NCI-H187 (cell line): ENCODE measurements around the gene DOCK3.

Experiments used
- DNase-seq, 2 experiments: peaks; one replicate each; lab custom pipeline; 2025; lab: John Stamatoyannopoulos, UW

The DOCK3 gene

DNA sequence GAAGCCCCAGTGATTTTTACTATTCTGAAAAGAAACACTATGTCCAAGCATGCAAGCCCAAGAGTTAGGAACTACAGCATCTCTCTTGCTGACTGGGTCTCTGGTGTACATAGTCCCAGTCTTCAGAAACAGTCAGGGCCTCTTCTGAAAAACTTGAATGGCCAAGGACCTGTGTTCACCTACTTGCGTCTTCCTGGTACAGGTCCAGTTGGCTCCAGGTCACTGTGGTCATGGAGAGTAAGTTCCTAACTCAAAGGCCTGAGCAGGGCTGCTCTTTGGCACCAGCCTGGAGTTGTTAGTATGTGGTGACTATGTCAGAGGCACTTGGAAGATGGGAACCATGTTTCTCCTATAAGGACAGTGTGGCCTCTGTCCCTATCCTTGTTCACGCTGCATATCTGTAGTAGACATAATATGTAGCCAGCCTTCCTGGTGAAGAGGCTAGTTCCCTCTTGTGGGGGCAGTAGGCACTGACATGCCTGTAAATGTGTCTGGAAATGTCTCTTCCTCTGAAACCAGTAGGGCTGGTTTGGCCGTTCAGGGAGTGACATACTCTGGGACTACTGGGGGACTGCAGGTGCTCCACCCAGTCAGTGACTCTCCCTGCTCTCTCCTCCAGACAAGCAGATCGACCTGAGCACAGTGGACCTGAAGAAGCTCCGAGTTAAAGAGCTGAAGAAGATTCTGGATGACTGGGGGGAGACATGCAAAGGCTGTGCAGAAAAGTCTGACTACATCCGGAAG is 713.7 kb downstream of the DOCK3 start:
- DNase-seq: no peak

DNA sequence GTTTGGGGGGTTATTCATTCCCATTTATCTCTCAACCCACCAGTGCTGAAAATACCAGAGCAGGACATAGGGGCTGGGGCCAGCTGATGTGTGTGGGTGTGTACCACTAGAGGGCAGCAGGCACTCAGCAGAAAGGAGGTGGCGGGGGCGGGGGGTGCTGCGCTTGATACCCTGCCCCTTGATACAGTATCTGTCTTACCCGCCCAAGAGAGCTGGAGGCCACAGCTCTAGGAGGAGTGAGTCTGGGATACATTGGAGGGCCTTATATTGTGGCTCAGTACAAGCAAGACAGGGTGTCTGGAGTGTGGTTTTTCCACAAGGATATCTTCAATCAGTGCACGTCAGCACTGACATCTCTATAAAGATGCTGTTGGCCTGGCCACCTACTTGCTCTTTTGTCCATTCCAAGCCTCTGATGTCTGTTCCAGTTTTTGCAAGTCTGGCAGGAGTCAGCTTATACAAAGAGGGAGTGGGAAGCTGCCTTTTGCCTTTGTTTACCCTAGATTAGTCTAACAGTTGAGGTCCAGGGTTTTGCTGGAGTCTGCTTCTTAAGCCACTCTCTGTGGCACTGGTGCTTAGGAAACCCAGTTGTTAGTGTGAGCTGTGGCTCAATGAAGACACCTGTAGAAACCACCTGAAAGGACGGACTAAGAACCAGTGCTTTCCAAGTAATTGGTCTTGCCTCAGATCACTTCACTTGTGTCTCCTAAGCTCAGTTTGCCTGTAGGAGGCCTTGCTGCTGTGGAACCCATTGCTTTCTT is 714.9 kb downstream of the DOCK3 start:
- no peak for DNase-seq

DNA sequence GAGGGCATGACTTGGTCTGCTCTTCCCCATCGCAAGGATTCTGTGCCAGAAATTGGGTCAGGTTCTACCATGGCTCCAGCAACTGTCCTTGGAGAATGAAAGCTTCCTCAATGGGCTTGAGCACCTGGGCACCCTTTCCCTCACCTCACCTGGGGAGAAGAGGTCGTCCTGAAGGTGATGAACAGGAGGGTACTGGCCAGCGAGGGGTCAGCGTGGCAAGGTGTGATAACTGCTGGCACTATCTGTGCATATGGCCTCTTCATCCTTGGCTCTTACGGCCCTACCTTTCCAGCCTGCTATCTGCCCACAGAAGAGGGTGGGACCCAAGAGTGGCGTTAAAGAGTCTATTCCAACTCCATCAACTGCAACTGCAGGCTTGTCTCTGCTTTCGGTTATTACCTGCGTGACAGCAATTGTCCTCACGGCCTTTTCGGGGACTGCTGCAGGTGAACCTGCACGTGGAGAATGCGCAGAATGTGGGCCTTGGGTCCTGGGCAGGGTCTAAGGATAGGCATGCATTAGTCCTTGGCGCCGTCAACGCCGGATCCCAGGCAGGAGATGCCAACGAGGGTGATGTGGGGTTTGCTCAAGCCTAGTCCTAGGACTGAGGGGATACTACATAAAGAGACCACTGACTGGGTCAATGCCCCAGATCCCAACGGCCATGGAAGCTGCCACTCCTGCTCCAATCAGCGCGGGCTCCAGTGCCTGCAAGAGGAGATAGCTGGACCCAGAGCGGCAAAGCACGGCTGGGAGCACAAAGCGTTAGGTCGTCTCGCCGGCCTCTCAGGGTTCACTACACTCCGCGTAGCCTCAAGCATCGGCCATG is 715.7 kb downstream of the DOCK3 start:
- no peak for DNase-seq

DNA sequence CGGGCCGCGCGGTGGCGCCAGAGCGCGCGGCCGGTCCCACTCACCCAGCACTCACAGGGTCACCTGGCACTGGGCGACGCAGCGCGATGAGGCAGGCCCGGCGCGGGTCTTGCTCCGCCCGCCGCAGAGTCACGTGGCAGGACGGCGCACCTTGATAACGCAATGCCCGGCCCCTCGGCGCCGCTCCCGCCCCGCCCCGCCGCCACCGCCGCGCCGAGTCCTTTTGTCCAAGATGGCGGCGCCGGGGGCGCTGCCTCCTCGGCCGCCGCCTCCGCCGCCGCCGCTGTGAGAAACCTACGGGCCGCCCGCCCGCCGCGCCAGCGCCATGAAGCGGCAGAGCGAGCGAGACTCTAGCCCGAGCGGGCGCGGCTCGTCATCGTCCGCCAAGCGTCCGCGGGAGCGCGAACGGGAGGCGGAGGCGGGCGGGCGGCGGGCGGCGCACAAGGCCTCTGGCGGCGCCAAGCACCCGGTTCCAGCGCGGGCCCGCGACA is 716.4 kb downstream of the DOCK3 start, which contains the start of gene RBM15B:
Gene RBM15B, plus strand, starts transcription at position 211 of the 491 bp plus-strand sequence. Its CDS starts 115 bp downstream, at position 326.
- peak; percentile 64 to 88 for DNase-seq

DNA sequence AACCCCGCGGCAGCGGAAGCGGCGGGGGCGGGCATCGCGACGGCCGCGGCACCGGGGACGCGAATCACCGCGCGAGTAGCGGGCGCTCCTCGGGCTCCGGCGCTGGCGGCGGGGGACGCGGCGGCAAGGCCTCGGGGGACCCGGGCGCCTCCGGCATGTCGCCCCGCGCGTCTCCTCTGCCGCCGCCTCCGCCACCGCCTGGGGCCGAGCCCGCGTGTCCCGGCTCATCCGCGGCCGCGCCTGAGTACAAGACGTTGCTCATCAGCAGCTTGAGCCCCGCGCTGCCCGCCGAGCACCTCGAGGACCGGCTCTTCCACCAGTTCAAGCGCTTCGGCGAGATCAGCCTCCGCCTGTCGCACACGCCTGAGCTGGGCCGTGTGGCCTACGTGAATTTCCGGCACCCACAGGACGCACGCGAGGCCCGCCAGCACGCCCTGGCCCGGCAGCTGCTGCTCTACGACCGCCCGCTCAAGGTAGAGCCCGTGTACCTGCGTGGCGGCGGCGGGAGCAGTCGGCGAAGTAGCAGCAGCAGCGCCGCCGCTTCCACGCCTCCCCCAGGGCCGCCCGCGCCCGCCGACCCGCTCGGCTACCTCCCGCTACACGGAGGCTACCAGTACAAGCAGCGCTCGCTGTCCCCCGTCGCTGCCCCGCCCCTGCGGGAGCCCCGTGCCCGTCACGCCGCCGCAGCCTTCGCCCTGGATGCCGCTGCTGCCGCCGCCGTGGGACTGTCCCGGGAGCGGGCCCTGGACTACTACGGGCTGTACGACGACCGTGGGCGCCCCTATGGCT is 717.0 kb downstream of the DOCK3 start:
- DNase-seq: no peak

DNA sequence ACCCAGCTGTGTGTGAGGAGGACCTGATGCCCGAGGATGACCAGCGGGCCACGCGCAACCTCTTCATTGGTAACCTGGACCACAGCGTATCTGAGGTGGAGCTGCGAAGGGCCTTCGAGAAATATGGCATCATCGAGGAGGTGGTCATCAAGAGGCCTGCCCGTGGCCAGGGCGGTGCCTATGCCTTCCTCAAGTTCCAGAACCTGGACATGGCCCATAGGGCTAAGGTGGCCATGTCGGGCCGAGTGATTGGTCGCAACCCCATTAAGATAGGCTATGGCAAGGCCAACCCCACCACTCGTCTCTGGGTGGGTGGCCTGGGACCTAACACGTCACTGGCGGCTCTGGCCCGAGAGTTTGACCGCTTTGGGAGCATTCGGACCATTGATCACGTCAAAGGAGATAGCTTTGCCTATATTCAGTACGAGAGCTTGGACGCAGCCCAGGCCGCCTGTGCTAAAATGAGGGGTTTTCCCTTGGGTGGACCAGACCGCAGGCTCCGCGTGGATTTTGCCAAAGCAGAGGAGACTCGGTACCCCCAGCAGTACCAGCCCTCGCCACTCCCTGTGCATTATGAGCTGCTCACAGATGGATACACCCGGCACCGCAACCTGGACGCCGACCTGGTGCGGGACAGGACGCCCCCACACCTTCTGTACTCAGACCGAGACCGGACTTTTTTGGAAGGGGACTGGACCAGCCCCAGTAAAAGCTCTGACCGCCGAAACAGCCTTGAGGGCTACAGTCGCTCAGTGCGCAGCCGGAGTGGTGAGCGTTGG is 717.8 kb downstream of the DOCK3 start:
- DNase-seq: no peak

DNA sequence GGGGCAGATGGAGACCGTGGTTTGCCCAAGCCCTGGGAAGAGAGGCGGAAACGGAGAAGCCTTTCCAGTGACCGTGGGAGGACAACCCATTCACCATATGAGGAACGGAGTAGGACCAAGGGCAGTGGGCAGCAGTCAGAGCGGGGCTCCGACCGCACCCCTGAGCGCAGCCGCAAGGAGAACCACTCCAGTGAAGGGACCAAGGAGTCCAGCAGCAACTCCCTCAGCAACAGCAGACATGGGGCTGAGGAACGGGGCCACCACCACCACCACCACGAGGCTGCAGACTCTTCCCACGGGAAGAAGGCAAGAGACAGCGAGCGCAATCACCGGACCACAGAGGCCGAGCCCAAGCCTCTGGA is 718.4 kb downstream of the DOCK3 start:
- DNase-seq: no peak

DNA sequence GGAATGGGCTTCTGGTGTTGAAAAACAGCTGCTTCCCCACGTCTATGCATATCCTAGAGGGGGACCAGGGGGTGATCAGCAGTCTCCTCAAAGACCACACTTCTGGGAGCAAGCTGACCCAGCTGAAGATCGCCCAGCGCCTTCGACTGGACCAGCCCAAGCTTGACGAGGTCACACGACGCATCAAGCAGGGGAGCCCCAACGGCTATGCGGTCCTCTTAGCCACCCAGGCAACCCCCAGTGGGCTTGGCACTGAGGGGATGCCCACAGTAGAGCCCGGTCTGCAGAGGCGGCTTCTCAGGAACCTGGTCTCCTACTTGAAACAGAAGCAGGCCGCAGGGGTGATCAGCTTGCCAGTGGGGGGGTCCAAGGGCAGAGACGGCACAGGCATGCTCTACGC is 718.8 kb downstream of the DOCK3 start:
- no peak for DNase-seq

DNA sequence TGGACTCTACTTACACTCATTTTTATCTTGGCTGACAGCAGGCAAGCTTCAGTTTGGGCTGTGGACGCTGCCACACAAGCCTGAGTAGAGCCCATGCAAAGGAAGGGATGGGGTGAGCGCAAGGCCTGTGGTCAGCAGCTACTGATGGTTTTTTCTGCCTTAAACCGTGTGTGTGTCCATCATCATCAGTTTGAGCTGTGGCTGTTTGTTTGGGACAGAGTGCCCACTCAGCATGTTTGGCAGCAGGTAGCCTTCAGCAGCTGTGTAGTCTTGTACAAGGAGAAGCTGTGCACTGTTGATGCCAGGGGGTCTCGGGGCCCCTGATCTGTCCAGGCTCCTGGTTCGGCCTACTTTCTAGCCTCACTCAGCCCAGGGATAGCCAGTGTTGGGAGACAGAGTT is 719.8 kb downstream of the DOCK3 start:
- DNase-seq: no peak

DNA sequence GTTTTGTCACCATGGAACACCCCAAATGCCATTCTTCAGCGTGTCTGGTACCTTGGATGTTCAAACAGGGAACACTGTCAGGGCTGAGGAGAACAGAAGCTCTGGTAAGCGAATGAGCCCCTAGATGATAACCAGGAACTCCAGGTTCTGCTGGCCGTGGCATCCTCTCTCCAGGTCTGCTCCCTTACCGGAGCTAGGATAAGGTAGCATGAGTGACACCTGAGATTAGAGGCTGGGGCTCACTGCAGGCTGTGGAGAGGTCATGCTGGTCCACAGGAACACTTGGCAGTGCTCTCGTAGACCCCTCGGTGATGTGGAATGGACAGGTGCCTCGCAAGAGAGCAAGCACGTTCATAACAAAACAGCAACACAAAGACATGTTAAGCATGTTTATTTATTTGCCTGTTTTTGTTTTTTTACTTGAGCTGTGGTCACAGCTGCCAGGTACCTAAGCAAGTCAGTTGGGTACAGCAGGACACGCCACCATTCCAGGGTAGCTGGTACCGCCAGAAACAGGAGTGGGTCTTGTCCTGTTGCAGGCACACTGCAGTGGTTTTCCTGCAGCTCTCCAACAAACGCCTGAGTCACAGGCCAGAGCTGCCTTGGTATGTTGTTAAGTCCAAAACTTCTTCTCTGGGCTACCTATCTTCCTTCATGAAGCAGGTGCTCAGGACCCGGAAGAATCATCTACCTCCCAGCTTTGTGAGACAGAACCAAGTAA is 720.9 kb downstream of the DOCK3 start:
- no peak for DNase-seq

DNA sequence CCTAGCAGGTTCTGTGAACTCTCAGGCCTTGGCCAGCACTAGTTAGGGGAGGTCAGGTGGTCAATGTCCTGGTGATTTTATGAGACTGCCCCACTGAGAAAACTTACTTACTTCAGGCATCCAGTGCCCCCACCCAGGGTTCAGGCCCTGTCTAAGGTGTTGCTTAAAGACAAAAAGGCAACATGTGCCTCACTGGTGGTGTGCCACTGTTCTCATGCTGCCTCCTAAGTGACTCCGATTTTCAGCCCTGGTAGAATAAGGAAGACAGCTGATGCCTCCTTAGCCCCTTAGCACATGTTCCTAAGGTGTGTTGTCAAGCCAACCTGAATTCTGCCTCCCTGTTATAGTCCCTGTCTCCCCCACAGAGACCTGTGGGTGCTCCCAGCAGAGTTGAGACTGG is 721.7 kb downstream of the DOCK3 start:
- no peak for DNase-seq

DNA sequence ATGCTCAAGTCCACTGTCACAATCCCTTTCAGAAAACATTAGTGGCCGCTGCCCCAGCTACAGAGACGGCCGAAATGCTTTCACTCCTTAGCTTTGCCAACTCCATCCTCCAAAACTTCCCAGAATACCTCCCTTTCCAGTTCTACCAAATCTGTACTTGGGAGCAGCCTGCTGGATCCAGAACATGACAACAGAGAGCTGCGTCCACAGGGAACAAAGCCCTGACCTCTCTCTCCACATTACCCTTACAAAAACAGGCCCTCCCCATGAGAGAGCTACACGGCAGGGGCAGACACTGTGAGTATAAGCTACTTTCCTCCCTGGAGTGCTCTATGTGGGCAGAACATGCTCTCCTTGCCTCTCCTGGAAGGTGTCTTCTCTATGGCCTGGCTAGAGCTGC is 722.7 kb downstream of the DOCK3 start:
- DNase-seq: no peak

DNA sequence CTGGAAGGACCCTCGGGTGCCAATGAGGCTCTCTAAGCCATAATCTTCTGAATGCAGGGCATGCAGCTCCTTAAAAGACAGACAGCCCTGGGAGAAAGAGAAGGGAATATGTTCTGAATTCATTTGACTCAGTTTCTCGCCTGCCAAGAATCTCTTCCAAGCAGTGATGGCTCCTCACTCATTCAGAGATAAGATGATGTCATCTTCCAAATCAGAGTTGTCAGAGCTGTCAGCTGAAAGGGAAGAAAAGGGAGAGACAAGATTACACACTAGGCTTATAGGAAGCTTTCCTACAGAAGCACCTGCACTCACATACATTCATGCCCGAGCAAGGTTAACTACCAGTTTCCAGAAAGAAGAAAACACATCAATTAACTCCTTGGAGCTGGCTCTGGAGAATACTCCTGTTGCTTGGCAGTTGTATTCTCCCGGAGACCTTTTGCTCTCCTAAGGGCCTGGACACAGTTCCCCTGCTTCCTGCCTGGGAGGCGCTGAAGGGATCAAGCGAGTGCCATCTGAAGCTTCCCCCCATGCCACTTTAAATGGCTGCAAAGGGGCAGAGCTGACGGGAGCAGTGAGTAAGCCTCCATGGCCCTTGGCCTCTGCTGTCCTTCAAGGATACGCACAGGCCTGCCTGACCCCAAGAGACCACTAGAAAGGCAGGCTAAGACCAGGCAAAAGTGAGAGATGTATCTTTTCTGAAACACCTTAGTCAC is 724.0 kb downstream of the DOCK3 start:
- DNase-seq: no peak

DNA sequence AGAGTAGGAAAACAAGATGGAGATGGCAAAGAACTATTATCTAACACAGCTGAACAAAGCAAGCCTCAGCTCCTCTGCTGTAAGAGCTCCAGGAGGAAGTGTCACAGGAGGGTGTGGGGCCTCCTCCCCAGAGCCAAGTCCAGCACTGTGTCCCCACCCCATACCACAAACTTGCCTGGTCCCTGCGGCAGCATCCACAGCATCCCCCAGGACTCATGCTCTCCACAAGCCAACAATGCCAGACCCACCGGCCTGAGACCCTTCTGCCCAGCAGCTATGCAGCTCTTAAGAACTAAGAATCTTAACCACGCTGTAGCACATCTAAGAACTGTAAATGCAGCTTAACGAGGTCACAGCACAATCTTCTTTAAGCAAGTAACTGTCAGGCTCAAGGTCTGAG is 725.4 kb downstream of the DOCK3 start:
- DNase-seq: no peak

DNA sequence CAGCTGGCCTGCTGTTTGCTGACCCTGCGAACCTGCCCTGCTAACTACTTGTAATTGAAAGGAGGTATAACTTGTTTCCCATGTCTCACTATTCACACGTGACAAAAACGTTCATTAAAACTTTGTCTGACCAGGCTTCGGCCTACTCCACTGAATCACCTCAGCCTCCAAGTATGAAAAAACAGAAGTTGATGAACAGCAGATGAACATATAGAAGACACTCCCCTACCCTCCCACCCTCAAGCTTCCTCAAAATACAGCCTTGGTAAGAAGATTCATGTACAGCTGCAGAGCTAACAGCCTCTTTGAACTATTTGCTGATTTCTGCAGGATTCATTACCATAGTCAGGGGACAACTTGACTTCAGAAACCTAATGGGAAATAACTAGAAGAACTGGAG is 727.0 kb downstream of the DOCK3 start:
- DNase-seq: no peak

DNA sequence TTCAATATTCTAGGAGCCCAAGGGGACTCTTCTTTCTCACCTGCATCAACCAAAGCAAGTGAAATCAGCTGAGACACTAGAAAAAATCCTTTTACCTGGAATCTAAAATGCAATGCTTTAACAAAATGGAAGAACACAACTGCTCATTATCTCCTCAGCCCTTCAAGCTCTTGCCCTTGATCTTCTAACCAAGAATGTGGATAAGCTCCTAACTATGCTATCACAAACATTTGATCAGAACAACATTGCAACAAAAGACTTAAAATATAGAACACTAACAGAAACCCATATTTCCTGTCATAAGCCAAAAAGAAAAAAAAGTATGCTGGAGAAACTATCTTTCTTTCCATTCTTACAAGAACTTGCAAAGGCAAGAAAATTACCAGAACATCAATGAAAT is 728.9 kb downstream of the DOCK3 start:
- DNase-seq: no peak

DNA sequence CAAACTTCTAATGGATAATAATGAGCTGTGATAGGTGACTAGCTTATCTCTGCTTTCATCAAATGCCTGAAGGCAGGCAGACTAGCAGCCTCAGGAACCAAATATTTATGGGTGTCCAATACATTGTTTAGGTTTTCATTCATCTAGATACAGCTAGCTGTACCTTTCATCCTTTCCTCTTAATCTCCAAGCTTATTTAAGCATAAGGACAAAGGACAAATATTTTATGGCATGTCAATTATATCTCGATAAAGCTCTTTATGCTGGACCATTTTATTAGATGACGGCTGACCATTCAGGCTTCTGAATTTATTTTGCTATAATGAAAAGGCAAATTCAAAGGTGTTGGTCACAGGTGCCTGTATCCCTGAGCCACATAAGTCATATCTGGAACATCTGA is 733.3 kb downstream of the DOCK3 start:
- no peak for DNase-seq

DNA sequence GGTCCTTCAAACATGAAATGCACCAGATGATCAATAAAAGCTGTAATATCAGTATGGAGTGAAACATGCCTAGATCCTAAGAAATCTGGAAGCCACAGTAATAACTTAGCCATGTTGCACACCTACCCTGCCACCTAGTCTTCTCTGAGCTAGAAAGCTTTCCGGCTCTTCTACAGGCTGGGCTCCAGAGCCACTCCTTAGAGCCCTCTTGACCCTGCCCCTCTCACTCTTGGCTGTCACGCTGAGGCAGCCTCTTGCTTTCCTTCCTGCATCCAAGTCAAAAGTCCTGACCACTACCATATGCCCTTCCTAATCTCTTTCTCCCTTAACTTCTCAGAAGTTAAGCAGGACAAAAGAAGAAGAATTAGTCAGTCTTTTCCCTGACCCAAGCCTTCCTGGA is 734.1 kb downstream of the DOCK3 start:
- no peak for DNase-seq

DNA sequence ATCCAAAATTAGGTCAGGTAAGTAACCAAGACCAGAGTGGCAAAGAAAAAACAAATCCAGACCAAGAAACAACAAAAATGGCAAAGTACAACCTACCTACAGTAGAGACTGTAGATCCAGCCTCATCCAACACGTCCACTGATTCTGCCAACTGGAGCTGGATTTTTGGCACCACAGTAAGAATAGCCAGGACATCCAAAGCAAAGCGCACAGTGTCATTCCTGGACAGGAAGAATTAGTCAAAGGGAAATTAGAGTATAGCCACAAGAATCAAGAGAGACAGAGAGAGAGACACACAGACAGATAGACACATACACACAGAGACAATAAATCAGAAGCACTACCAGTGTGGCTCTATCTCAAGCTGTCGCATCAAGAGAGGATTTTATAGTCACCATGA is 747.5 kb downstream of the DOCK3 start:
- no peak for DNase-seq

DNA sequence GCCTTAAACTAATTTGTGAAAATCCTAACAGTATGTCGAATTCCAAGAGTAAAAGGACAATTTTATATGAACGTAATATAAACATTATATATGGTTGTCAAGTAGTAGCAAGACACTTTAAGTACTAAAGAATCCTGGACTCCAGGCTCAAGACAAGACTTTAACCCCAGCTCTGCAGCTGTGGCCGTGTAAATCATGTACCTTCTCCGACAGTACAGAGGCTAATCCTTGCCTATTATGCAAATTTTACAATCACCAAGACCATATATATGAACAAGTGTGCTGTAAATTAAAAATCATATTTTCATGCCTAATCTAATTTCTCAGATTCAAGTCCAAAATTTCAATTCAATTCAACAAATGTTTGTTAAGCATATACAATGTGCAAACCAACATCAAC is 752.2 kb downstream of the DOCK3 start:
- no peak for DNase-seq
